ENCODE data around the gene LRRIQ3. TPM values are rescaled to one million over a fixed set of nuclear protein-coding genes. Genes with fewer than 3 reads are reported as not detected.
"Not testable (repeated sequence)": the region's sequence is repeated elsewhere in the genome, so short reads cannot be mapped to it uniquely, and the experiment has no call there.

The LRRIQ3 gene
- total RNA-seq, 4 donors from 2014 or later, result 0.12 to 0.39 (median 0.21) TPM; not detected in 1

GRCh38 chr1:74162333-74162732 lies 35.6 kb downstream of the LRRIQ3 start:
- 68 to 73% methylated on average over 5 of the region's 5 CpGs for WGBS, 2 donors
- TF ChIP-seq POLR2A (IDR thresholded peaks at IDR 0.05) (no peak), CTCF (IDR thresholded peaks at IDR 0.05) (no peak)
- no peak overlapping the region for H3K4me3 ChIP-seq (ENCODE audit: low read depth, poor library complexity, severe bottlenecking)
- intact Hi-C loops (cut with DNase I; ENCODE audit: low total_unique reads), result no loop called here
- no peak for DNase-seq (ENCODE audit: low spot score in 2 of 2)

DNA sequence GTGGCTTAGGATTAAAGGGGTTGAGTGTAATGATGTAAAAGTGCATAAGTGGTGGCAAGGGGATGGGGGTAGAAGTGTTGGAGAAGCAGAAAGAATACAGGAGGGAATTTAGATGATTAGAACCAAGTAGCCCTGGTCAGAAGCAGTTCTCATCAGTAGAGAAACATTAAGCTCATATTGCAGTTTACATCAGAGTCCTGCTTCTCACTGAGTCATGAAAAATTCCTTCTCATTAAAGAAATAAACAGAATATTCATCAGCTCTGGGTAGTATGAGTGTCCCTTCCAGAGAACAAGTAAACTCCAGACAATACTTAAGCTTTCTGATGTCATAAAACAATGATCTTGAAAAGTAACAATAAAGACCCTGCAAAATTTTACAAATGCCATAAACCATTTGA lies 36.5 kb downstream of the LRRIQ3 start:
- no peak for TF ChIP-seq POLR2A (IDR thresholded peaks at IDR 0.05)
- TF ChIP-seq CTCF (IDR thresholded peaks at IDR 0.05), result no peak
- DNase-seq (ENCODE audit: low spot score in 2 of 2), result no peak
- intact Hi-C loops (cut with DNase I; ENCODE audit: low total_unique reads), result no loop called here
- no peak overlapping the region for H3K4me3 ChIP-seq (ENCODE audit: low read depth, poor library complexity, severe bottlenecking)

GRCh38 chr1:74160046-74160445 lies 37.9 kb downstream of the LRRIQ3 start:
- 50 to 60% methylated on average over 2 of the region's 2 CpGs for WGBS, 2 donors
- no peak overlapping the region for H3K4me3 ChIP-seq (ENCODE audit: low read depth, poor library complexity, severe bottlenecking)
- intact Hi-C loops (cut with DNase I; ENCODE audit: low total_unique reads), result no loop called here
- DNase-seq (ENCODE audit: low spot score in 2 of 2), result no peak
- TF ChIP-seq CTCF (IDR thresholded peaks at IDR 0.05), result no peak

GRCh38 chr1:74145086-74145485 lies 52.9 kb downstream of the LRRIQ3 start:
- TF ChIP-seq CTCF (IDR thresholded peaks at IDR 0.05) (no peak), POLR2A (IDR thresholded peaks at IDR 0.05) (no peak)
- 85 to 87% methylated on average over 4 of the region's 4 CpGs for WGBS, 2 donors
- no peak for DNase-seq (ENCODE audit: low spot score in 2 of 2)
- no peak overlapping the region for H3K4me3 ChIP-seq (ENCODE audit: low read depth, poor library complexity, severe bottlenecking)
- intact Hi-C loops (cut with DNase I; ENCODE audit: low total_unique reads), result no loop called here

DNA sequence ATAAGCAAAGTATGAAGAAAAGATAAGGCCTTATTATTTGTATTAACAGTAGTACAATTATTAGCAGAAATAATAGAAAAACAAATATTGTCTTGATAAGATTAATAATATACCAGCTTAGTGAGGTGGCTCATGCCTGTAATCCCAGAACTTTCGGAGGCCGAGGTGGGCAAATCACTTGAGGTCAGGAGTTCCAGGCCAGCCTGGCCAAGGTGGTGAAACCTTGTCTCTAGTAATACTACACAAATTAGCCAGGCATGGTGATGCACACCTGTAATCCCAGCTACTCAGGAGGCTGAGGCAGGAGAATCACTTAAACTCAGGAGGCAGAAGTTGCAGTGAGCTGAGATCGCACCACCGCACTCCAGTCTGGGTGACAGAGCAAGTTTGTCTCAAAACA lies 80.6 kb downstream of the LRRIQ3 start:
- 94 to 96% methylated on average over 4 of the region's 4 CpGs for WGBS, 2 donors
- intact Hi-C loops (cut with DNase I; ENCODE audit: low total_unique reads); DNase-seq (ENCODE audit: low spot score in 2 of 2): not testable (repeated sequence)

GRCh38 chr1:74113333-74113732 lies 84.6 kb downstream of the LRRIQ3 start:
- H3K4me3 ChIP-seq (ENCODE audit: low read depth, poor library complexity, severe bottlenecking), result no peak overlapping the region
- TF ChIP-seq CTCF (IDR thresholded peaks at IDR 0.05), result no peak
- no peak for TF ChIP-seq POLR2A (IDR thresholded peaks at IDR 0.05)
- intact Hi-C loops (cut with DNase I; ENCODE audit: low total_unique reads), result no loop called here
- WGBS, 2 donors, result 79 to 82% methylated on average over 3 of the region's 3 CpGs
- DNase-seq (ENCODE audit: low spot score in 2 of 2), result no peak

More for the DNA sequence above, 80.6 kb downstream of the LRRIQ3 start:
- not testable (repeated sequence) for H3K4me3 ChIP-seq (ENCODE audit: low read depth, poor library complexity, severe bottlenecking)
